Measurements from ENCODE around the gene HUNK.

DNA sequence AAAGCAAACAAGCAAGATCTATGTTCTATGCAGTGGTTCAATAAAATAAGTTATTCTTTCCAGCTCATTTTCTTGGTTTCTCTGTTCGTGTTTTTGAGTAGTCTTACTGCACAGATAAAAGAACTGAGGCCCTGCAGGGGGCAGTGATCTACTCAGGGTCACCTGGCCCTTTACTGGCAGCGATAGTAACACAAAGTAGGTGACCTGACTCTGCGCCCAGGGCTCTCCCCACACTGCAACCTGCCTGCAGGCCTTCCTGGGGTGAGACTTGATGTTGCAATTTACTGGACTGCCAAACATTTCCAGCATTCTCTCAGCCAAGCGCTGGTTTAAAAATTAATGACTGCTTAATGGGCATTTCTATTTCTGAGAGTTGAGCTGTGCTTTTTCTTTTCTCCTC lies 110.3 kb downstream of the HUNK start:
- TF ChIP-seq, protein P1, sequence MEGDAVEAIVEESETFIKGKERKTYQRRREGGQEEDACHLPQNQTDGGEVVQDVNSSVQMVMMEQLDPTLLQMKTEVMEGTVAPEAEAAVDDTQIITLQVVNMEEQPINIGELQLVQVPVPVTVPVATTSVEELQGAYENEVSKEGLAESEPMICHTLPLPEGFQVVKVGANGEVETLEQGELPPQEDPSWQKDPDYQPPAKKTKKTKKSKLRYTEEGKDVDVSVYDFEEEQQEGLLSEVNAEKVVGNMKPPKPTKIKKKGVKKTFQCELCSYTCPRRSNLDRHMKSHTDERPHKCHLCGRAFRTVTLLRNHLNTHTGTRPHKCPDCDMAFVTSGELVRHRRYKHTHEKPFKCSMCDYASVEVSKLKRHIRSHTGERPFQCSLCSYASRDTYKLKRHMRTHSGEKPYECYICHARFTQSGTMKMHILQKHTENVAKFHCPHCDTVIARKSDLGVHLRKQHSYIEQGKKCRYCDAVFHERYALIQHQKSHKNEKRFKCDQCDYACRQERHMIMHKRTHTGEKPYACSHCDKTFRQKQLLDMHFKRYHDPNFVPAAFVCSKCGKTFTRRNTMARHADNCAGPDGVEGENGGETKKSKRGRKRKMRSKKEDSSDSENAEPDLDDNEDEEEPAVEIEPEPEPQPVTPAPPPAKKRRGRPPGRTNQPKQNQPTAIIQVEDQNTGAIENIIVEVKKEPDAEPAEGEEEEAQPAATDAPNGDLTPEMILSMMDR (IDR thresholded peaks at IDR 0.05), result no peak
- no peak for TF ChIP-seq POLR2A (IDR thresholded peaks at IDR 0.05)

Data from sigmoid colon (tissue), 3 donors.